ENCODE data around the gene TIMP3. TPM values are rescaled to one million over a fixed set of nuclear protein-coding genes. Genes with fewer than 3 reads are reported as not detected.

TIMP3 gene
- total RNA-seq, 4 donors from 2014 or later, result 566 to 898 (median 683) TPM

DNA sequence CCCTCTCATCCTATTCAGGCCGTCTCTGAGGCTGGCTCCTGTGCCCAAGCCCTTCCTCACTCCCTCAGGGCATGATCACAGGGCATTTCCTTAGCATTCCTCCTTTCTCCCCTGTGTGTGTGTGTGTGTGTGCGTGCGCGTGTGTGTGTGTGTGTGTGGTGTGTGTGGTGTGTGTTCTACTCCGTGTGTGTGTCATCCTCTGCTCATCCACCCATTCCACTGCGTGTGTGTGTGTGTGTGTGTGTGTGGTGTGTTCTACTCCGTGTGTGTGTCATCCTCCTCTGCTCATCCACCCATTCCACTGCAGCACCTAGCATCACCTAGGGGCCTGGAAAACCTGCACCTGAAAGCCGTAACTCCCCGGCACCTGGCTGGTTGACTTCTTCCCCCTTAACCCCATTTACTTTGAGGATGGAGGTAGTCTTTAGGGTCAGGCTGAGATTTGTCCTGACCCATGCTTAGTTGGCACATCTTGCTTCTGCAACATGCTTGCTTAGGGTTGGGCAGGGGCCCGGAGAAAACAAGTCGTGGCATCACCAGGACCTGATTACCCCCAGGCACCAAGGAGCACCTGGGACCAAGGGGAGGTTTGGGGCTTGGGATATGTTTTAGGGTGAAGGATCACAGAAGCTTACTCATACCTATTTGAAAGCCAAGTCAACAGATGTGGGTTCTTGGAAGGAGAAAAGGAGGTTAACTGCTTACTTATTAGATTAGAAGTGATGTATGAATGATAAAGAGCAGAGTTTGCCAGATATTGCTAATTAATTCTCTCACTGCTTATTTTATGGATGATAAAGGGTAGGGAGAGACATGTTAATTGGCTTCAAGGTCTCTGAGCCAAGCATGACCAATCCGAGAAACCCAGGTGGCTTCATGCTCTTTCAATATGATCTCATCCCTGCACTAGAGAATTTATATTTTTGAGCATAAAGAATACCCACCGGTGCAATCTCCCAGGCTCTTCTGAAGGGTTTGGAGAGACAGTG is 18.9 kb downstream of the TIMP3 start:
- intact Hi-C loops (cut with DNase I), result no loop called here
- DNase-seq (ENCODE audit: extremely low spot score), result no peak
- peaks cover 95 to 100% (median 99%) of the 10 kb centered on the region in 4 donors for H3K4me1 ChIP-seq
- WGBS, result 64% methylated on average over 9 of the region's 13 CpGs
- H3K9me3 ChIP-seq, result no peaks in the 10 kb centered on the region
- peaks cover 0 to 48% (median 23%) of the 10 kb centered on the region in 4 donors for H3K36me3 ChIP-seq
- peak in 1 of 2 donors; percentile 11 for TF ChIP-seq POLR2AphosphoS5 (IDR thresholded peaks at IDR 0.05)
- TF ChIP-seq POLR2A (IDR thresholded peaks at IDR 0.05; ENCODE audit: low read depth), result no peak
- H3K27me3 ChIP-seq, result no peaks in the 10 kb centered on the region
- H3K27ac ChIP-seq (replicated peaks in 1 of 4), result peak overlapping the region in 3 of 4 donors; percentile 45 to 58 (median 56)
- no peak overlapping the region for H3K4me3 ChIP-seq

DNA sequence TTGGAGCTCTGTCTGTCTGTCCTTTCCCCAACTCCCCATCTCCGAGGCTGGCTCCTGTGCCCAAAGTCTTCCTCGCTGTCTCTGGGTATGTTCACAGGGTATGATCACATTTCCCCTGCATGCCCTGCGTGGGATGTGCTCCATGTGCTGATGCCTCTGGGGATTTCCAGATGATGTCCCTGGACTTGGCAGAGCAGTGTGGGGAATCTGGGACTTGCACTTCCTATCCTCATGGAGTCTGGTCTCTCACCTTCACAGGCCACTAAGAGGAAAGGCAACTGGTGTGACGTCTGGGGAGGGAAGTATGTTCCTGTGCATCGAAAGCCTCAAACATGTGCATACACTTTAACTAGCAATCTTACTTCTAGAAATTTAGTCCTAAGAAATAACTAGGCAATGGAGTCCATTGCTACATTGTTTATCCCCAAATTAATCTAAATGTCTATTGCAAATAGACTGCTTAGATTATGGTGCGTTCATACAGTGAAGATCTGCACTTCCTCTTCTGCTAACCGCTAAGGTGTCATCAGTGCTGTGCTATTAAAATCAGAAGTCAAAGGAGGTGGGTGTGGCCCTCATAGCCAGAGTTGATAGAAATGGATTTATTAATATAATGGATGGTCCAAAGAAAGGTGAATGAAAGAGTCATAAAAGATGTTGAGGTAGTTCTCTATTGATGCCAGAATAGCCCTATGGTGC is 20.8 kb downstream of the TIMP3 start:
- Histone ChIP-seq H3K4me3 (no peak overlapping the region), H3K27ac (replicated peaks in 1 of 4) (peak overlapping the region in 2 of 4 donors; percentile 40 to 83), H3K4me1 (peaks cover 95 to 100% (median 99%) of the 10 kb centered on the region in 4 donors), H3K9me3 (no peaks in the 10 kb centered on the region), H3K27me3 (no peaks in the 10 kb centered on the region), H3K36me3 (peaks cover 0 to 48% (median 20%) of the 10 kb centered on the region in 4 donors)
- DNase-seq (ENCODE audit: extremely low spot score), result no peak
- TF ChIP-seq EP300 (IDR thresholded peaks at IDR 0.05) (no peak), POLR2AphosphoS5 (IDR thresholded peaks at IDR 0.05) (peak in 1 of 2 donors; percentile 56)
- WGBS, result 69% methylated on average over 6 of the region's 7 CpGs
- intact Hi-C loops (cut with DNase I), result no loop called here

GRCh38 chr22:32823024-32823730 is 21.7 kb downstream of the TIMP3 start:
- intact Hi-C loops (cut with DNase I), result no loop called here
- Histone ChIP-seq H3K9me3 (no peaks in the 10 kb centered on the region), H3K4me3 (no peak overlapping the region), H3K36me3 (peaks cover 0 to 50% (median 17%) of the 10 kb centered on the region in 4 donors), H3K27ac (replicated peaks in 1 of 4) (peak overlapping the region; percentile 21 to 83 (median 42)), H3K4me1 (peaks cover 95 to 100% (median 99%) of the 10 kb centered on the region in 4 donors), H3K27me3 (no peaks in the 10 kb centered on the region)
- WGBS, result 70% methylated on average over 9 of the region's 10 CpGs
- TF ChIP-seq POLR2A (IDR thresholded peaks at IDR 0.05; ENCODE audit: low read depth) (no peak), POLR2AphosphoS5 (IDR thresholded peaks at IDR 0.05) (peak in 1 of 2 donors; percentile 37), CTCF (IDR thresholded peaks at IDR 0.05) (peak; percentile 18 to 35 (median 32)), EP300 (IDR thresholded peaks at IDR 0.05) (no peak)
- DNase-seq (ENCODE audit: extremely low spot score), result no peak

DNA sequence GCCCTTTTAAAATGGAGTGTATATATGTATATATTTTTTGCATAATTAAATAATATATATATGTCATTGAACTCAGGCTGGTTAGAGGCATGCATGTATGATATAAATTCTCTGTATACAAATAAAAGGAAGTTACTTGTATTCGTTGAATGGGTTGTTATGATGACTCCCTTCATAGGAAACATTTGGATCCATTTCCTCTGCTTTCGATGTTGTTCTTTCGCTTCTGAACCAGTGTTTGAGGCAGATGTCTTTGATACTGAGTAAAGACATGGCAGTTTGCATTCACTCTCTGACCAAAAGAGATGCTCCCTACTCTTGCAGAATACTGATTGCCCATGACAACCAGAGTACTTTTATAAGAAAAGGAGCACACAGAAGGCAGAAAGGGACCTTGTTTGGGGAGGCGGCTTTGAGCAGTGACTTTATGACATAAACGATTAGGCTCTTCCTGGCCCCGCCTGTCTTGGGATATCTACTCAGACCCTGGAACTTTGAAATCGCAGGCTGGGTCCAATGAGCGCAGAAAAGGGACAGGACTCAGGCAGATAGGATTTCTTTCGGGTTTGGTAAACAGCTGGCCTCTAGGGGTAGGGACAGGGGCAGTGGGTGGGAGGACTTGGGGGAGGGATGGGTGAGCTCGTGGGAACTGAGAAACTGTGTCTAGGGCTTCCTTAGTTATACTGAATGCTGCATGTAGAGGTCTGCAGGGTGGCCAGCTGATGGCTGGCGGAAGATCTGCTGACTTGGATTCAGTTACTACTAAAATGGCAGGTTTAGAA is 23.2 kb downstream of the TIMP3 start:
- peaks cover 95 to 100% (median 99%) of the 10 kb centered on the region in 4 donors for H3K4me1 ChIP-seq

More for the DNA sequence above, 23.2 kb downstream of the TIMP3 start:
- peak overlapping the region in 1 of 4 donors; percentile 11 for H3K4me3 ChIP-seq
- H3K36me3 ChIP-seq, result peaks cover 0 to 52% (median 15%) of the 10 kb centered on the region in 4 donors
- DNase-seq (ENCODE audit: extremely low spot score), result no peak
- H3K9me3 ChIP-seq, result no peaks in the 10 kb centered on the region
- intact Hi-C loops (cut with DNase I), result no loop called here
- H3K27me3 ChIP-seq, result no peaks in the 10 kb centered on the region
- 72% methylated on average over 11 of the region's 11 CpGs for WGBS
- peak overlapping the region; percentile 53 to 83 (median 74) for H3K27ac ChIP-seq (replicated peaks in 1 of 4)
- TF ChIP-seq POLR2A (IDR thresholded peaks at IDR 0.05; ENCODE audit: low read depth) (no peak), EP300 (IDR thresholded peaks at IDR 0.05) (no peak), CTCF (IDR thresholded peaks at IDR 0.05) (no peak), POLR2AphosphoS5 (IDR thresholded peaks at IDR 0.05) (no peak)

All from esophagus muscularis mucosa (tissue), 4 donors.